CD14-positive monocyte (primary cell): Measurements from ENCODE around the gene DNAAF1. TPM values are rescaled to one million over a fixed set of nuclear protein-coding genes. Genes with fewer than 3 reads are reported as not detected.

Experiments
- DNase-seq, 3 donors: peaks; one replicate each; pipeline ENCODE4 v3.0.0-alpha.2; 2011 to 2022
- H2AFZ ChIP-seq: 2 replicates; pipeline ENCODE4 v1.6.0; 2012; ENCODE audit warnings: mild to moderate bottlenecking, low read depth, low read length, inconsistent platforms; ENCODE audit not compliant: insufficient read depth, poor library complexity, severe bottlenecking
- H3K27ac ChIP-seq, 2 donors: 1 replicate in 1 of 2; 2 replicates in 1 of 2; pipeline ENCODE4 v1.5.1; 2012 to 2013; ENCODE audit warnings: low read length in 2 of 2, control low read depth in 1 of 2, inconsistent platforms in 1 of 2, low read depth in 1 of 2, mild to moderate bottlenecking in 1 of 2
- H3K27me3 ChIP-seq, 2 donors: one replicate each; pipeline versions ENCODE4 v1.6.0 to v1.6.1; 2011 to 2013; ENCODE audit warnings: low read length in 2 of 2; ENCODE audit not compliant: control insufficient read depth in 2 of 2, insufficient read depth in 2 of 2
- H3K36me3 ChIP-seq, 2 donors: replicated peaks in 1 of 2; 1 replicate in 1 of 2; 2 replicates in 1 of 2; pipeline versions ENCODE4 v1.5.1 to v1.6.1; 2012 to 2013; ENCODE audit warnings: low read length in 2 of 2, control low read depth in 1 of 2, inconsistent platforms in 1 of 2, mild to moderate bottlenecking in 1 of 2; ENCODE audit not compliant: insufficient read depth in 2 of 2, control insufficient read depth in 1 of 2
- H3K4me1 ChIP-seq, 2 donors: 1 replicate in 1 of 2; 2 replicates in 1 of 2; pipeline versions ENCODE4 v1.5.1 to v1.6.1; 2012 to 2013; ENCODE audit warnings: low read length in 2 of 2, control low read depth in 1 of 2, inconsistent platforms in 1 of 2, mild to moderate bottlenecking in 1 of 2, moderate library complexity in 1 of 2; ENCODE audit not compliant: insufficient read depth in 2 of 2, control insufficient read depth in 1 of 2
- H3K4me2 ChIP-seq: replicated peaks from 2 replicates; pipeline ENCODE3; 2012; ENCODE audit warnings: low read length, moderate library complexity, mild to moderate bottlenecking; ENCODE audit not compliant: poor library complexity, severe bottlenecking; ENCODE audit errors: extremely low read depth
- H3K4me3 ChIP-seq, 3 experiments: fragments of 200-600 bp in 1 of 3; sonication (generic) in 1 of 3; replicated peaks in 1 of 3; 1 replicate in 2 of 3; 2 replicates in 1 of 3; pipeline ENCODE4 v1.5.1; 2011 to 2013; ENCODE audit warnings: low read length in 3 of 3, mild to moderate bottlenecking in 3 of 3, control low read depth in 2 of 3, low read depth in 2 of 3, inconsistent platforms in 1 of 3, moderate library complexity in 1 of 3
- H3K79me2 ChIP-seq: 2 replicates; pipeline ENCODE4 v1.6.0; 2012; ENCODE audit warnings: mild to moderate bottlenecking, control low read depth, inconsistent platforms, low read length, moderate library complexity; ENCODE audit not compliant: insufficient read depth
- H3K9ac ChIP-seq: 2 replicates; pipeline ENCODE4 v1.6.0; 2017; ENCODE audit warnings: low read length, mild to moderate bottlenecking; ENCODE audit not compliant: insufficient read depth, poor library complexity, severe bottlenecking
- H3K9me3 ChIP-seq, 2 donors: replicated peaks in 1 of 2; 1 replicate in 1 of 2; 2 replicates in 1 of 2; pipeline versions ENCODE4 v1.5.1 to v1.6.1; 2012 to 2013; ENCODE audit warnings: low read length in 2 of 2, control low read depth in 1 of 2; ENCODE audit not compliant: control insufficient read depth in 1 of 2, insufficient read depth in 1 of 2
- H4K20me1 ChIP-seq: 2 replicates; pipeline ENCODE4 v1.6.0; 2012; ENCODE audit warnings: mild to moderate bottlenecking, low read length, control low read depth, moderate library complexity; ENCODE audit not compliant: insufficient read depth
- H3K27ac Mint-ChIP-seq, 7 donors: one replicate each; pipeline ENCODE4 v1.8.0; 2020; ENCODE audit warnings: mild to moderate bottlenecking in 7 of 7, mixed read lengths in 7 of 7, moderate library complexity in 6 of 7, inconsistent platforms in 2 of 7
- H3K27me3 Mint-ChIP-seq, 3 donors: one replicate each; pipeline ENCODE4 v1.8.0; 2021 to 2022; ENCODE audit warnings: low read depth in 3 of 3, mild to moderate bottlenecking in 3 of 3, mixed read lengths in 3 of 3, moderate library complexity in 3 of 3, inconsistent platforms in 1 of 3
- H3K36me3 Mint-ChIP-seq, 2 donors: one replicate each; pipeline ENCODE4 v1.8.0; 2020; ENCODE audit warnings: mixed read lengths in 2 of 2, inconsistent platforms in 1 of 2, mild to moderate bottlenecking in 1 of 2
- H3K4me1 Mint-ChIP-seq: one replicate; pipeline ENCODE4 v1.8.0; 2020; ENCODE audit warnings: mild to moderate bottlenecking, mixed read lengths
- H3K4me3 Mint-ChIP-seq, 2 donors: one replicate each; pipeline ENCODE4 v1.8.0; 2020; ENCODE audit warnings: mild to moderate bottlenecking in 2 of 2, mixed read lengths in 2 of 2, moderate library complexity in 1 of 2
- H3K9me3 Mint-ChIP-seq, 7 donors: one replicate each; pipeline ENCODE4 v1.8.0; 2020 to 2022; ENCODE audit warnings: mixed read lengths in 7 of 7, mild to moderate bottlenecking in 6 of 7, moderate library complexity in 6 of 7, inconsistent platforms in 2 of 7
- WGBS: methylation state at CpG from one replicate; pipeline ENCODE4 v1.1.5; 2013; ENCODE audit warnings: missing lambda C conversion rate; ENCODE audit not compliant: insufficient coverage; 5-methylcytosine and 5-hydroxymethylcytosine counted together
- intact Hi-C, 2 donors: fragments of 100-400 bp; cut with micrococcal nuclease; formaldehyde crosslinking; loops; one replicate each; pipeline versions ENCODE4 v1.15.0 to v1.15.1; 2023
- polyA plus RNA-seq, 3 donors: library from polyadenylated mRNA; depleted of rRNA in 1 of 3; unstranded in 2 of 3; stranded (reverse) in 1 of 3; fragments of 300-500 nt in 2 of 3; fragments of >200 nt in 1 of 3; fragmentation: Illumina TruSeq in 2 of 3; gene quantifications; 1 replicate in 2 of 3; 2 replicates in 1 of 3; pipeline ENCODE4 v1.2.3, GENCODE V29; 2012 to 2021
- TF ChIP-seq, protein P1 (sequence below): fragments of 200-600 bp; IDR thresholded peaks from one replicate; pipeline ENCODE4 v1.8.0; 2022; ENCODE audit warnings: antibody characterized with exemption, mild to moderate bottlenecking

DNAAF1 gene
- polyA plus RNA-seq, 3 donors = 0.23 to 14.6 TPM; not detected in 1

DNA sequence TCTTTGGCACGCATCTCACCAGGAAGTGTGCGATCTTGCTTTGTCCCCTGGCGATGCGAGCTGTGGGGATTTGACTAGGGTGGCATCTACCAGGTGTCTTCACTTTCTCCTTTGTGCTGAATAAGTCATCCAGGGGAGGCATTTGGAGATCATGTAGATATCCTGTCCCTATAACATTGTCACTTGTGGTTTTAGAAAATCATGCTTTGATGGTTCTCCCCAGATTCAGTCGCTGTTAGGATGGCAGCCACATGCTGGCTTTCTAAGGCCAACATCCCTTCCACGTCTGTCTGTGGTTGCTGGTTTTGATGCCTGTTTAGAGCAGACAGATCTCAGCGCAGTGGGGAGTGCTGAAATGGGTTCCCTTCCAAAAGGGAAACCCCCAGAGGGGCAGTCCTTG is 48.4 kb downstream of the DNAAF1 start:
- H3K36me3 Mint-ChIP-seq = no peaks in the 10 kb centered on the region
- peaks cover 3 to 9% of the 10 kb centered on the region in 2 donors for H3K4me1 ChIP-seq
- no peaks in the 10 kb centered on the region for H3K36me3 ChIP-seq
- no peaks in the 10 kb centered on the region for H3K27me3 ChIP-seq
- no peaks in the 10 kb centered on the region for H3K79me2 ChIP-seq
- DNase-seq = no peak
- no peaks in the 10 kb centered on the region for H3K9me3 Mint-ChIP-seq
- no peak overlapping the region for H3K4me3 ChIP-seq
- H3K27me3 Mint-ChIP-seq = peaks cover 0 to 14% (median 6%) of the 10 kb centered on the region in 3 donors
- WGBS = 100% methylated on average over 4 of the region's 7 CpGs
- no peak overlapping the region for H2AFZ ChIP-seq
- TF ChIP-seq, protein P1, sequence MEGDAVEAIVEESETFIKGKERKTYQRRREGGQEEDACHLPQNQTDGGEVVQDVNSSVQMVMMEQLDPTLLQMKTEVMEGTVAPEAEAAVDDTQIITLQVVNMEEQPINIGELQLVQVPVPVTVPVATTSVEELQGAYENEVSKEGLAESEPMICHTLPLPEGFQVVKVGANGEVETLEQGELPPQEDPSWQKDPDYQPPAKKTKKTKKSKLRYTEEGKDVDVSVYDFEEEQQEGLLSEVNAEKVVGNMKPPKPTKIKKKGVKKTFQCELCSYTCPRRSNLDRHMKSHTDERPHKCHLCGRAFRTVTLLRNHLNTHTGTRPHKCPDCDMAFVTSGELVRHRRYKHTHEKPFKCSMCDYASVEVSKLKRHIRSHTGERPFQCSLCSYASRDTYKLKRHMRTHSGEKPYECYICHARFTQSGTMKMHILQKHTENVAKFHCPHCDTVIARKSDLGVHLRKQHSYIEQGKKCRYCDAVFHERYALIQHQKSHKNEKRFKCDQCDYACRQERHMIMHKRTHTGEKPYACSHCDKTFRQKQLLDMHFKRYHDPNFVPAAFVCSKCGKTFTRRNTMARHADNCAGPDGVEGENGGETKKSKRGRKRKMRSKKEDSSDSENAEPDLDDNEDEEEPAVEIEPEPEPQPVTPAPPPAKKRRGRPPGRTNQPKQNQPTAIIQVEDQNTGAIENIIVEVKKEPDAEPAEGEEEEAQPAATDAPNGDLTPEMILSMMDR = no peak
- no peak overlapping the region for H3K4me3 Mint-ChIP-seq
- H3K27ac ChIP-seq = no peak overlapping the region
- H4K20me1 ChIP-seq = no peaks in the 10 kb centered on the region
- H3K9me3 ChIP-seq = no peaks in the 10 kb centered on the region
- H3K4me1 Mint-ChIP-seq = peaks cover 12% of the 10 kb centered on the region
- intact Hi-C loops = loop anchor here in 1 of 2 donors (10.0 kb wide), 1 partner anchor 49 kb away; the partner anchor contains the start of genes DNAAF1 and HSDL1
- no peak overlapping the region for H3K4me2 ChIP-seq
- no peak overlapping the region for H3K9ac ChIP-seq
- peak overlapping the region in 1 of 7 donors; percentile 20 for H3K27ac Mint-ChIP-seq

DNA sequence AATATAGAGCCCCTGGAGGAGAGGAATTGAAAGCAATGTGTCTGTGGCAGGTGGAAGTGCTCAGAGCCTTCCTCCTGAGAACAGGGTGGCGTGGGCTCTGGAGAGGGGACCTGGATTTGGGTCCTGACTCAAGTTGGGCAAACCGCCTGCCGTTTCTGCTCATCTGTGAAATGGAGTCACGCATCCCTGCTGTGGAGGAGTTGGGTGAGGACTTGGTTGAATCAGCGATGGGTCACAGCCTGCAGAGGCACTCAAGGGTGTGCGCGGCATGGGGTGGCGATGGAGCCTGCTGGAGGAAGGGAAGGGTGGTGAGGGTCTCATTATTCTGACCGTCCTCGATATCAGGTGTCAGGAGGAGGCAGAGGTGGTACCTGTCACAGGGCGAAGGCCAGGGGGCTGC is 48.9 kb downstream of the DNAAF1 start:
- Histone ChIP-seq H3K4me3 (no peak overlapping the region), H3K9me3 (no peaks in the 10 kb centered on the region), H3K79me2 (no peaks in the 10 kb centered on the region), H3K27me3 (no peaks in the 10 kb centered on the region), H3K36me3 (no peaks in the 10 kb centered on the region), H3K27ac (no peak overlapping the region), H3K9ac (no peak overlapping the region), H3K4me2 (peak overlapping the region; percentile 19), H4K20me1 (no peaks in the 10 kb centered on the region), H2AFZ (peak overlapping the region; percentile 68), H3K4me1 (peaks cover 6 to 14% of the 10 kb centered on the region in 2 donors)
- intact Hi-C loops = loop anchor here in 1 of 2 donors (10.0 kb wide), 1 partner anchor 49 kb away; the partner anchor contains the start of genes DNAAF1 and HSDL1
- peaks cover 16% of the 10 kb centered on the region for H3K4me1 Mint-ChIP-seq
- no peak for DNase-seq
- peak overlapping the region; percentile 37 to 63 for H3K4me3 Mint-ChIP-seq
- H3K27ac Mint-ChIP-seq = peak overlapping the region in 2 of 7 donors; percentile 58 to 59
- H3K27me3 Mint-ChIP-seq = peaks cover 0 to 14% (median 6%) of the 10 kb centered on the region in 3 donors
- TF ChIP-seq, protein P1 = no peak
- H3K36me3 Mint-ChIP-seq = no peaks in the 10 kb centered on the region
- 85% methylated on average over 7 of the region's 11 CpGs for WGBS
- no peaks in the 10 kb centered on the region for H3K9me3 Mint-ChIP-seq
